ENCODE measurements around the gene OOEP.
"Not testable (repeated sequence)": the region's sequence is repeated elsewhere in the genome, so short reads cannot be mapped to it uniquely, and the experiment has no call there.

The OOEP gene

DNA sequence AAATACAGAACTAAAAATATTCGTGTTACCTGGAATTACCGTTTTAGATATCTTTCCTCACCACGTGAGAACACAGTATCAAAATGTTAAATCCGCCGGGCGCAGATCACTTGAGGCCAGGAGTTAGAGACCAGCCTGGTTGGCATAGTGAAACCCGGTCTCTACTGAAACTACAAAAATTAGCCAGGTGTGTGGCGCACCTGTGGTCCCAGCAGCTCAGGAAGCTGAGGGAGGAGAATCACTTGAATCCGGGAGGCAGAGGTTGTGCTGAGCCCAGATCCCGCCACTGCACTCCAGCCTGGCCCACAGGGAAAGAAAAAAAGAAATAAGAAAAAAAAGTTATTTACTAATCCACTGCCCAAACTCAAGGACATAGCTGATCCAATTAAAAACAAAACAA lies 20.2 kb upstream of the OOEP start:
- H3K9me3 ChIP-seq (ENCODE audit: control insufficient read depth in 1 of 2, low read length in 2 of 2): no peaks in the 10 kb centered on the region
- no peaks in the 10 kb centered on the region for H3K27me3 ChIP-seq (ENCODE audit: control insufficient read depth in 1 of 2, insufficient read depth in 2 of 2, low read length in 2 of 2)
- no peak overlapping the region for H3K4me3 ChIP-seq (ENCODE audit: low read depth in 1 of 2, low read length in 2 of 2)
- peaks cover 4 to 5% of the 10 kb centered on the region in 2 donors for H3K4me1 ChIP-seq (ENCODE audit: control insufficient read depth in 1 of 2, insufficient read depth in 2 of 2, low read length in 2 of 2)
- no peaks in the 10 kb centered on the region for H3K36me3 ChIP-seq (ENCODE audit: control insufficient read depth in 1 of 2, insufficient read depth in 2 of 2, low read length in 2 of 2)
- H3K9ac ChIP-seq (ENCODE audit: low read depth in 1 of 2, low read length in 2 of 2): no peak overlapping the region
- H3K27ac ChIP-seq (ENCODE audit: low read depth, low read length): no peak overlapping the region

GRCh38 chr6:73388800-73389512 lies 19.3 kb upstream of the OOEP start:
- H3K4me1 ChIP-seq (ENCODE audit: control insufficient read depth in 1 of 2, insufficient read depth in 2 of 2, low read length in 2 of 2): peaks cover 4 to 5% of the 10 kb centered on the region in 2 donors
- no peak overlapping the region for H3K27ac ChIP-seq (ENCODE audit: low read depth, low read length)
- H3K27me3 ChIP-seq (ENCODE audit: control insufficient read depth in 1 of 2, insufficient read depth in 2 of 2, low read length in 2 of 2): no peaks in the 10 kb centered on the region
- no peaks in the 10 kb centered on the region for H3K36me3 ChIP-seq (ENCODE audit: control insufficient read depth in 1 of 2, insufficient read depth in 2 of 2, low read length in 2 of 2)
- no peaks in the 10 kb centered on the region for H3K9me3 ChIP-seq (ENCODE audit: control insufficient read depth in 1 of 2, low read length in 2 of 2)
- H3K9ac ChIP-seq (ENCODE audit: low read depth in 1 of 2, low read length in 2 of 2): peak overlapping the region; percentile 70 to 85
- peak overlapping the region; percentile 82 to 86 for H3K4me3 ChIP-seq (ENCODE audit: low read depth in 1 of 2, low read length in 2 of 2)

GRCh38 chr6:73388433-73388799 lies 18.7 kb upstream of the OOEP start:
- peak overlapping the region; percentile 82 to 86 for H3K4me3 ChIP-seq (ENCODE audit: low read depth in 1 of 2, low read length in 2 of 2)
- H3K27ac ChIP-seq (ENCODE audit: low read depth, low read length): no peak overlapping the region
- peak overlapping the region; percentile 70 to 85 for H3K9ac ChIP-seq (ENCODE audit: low read depth in 1 of 2, low read length in 2 of 2)
- H3K9me3 ChIP-seq (ENCODE audit: control insufficient read depth in 1 of 2, low read length in 2 of 2): no peaks in the 10 kb centered on the region
- peaks cover 4 to 5% of the 10 kb centered on the region in 2 donors for H3K4me1 ChIP-seq (ENCODE audit: control insufficient read depth in 1 of 2, insufficient read depth in 2 of 2, low read length in 2 of 2)
- no peaks in the 10 kb centered on the region for H3K27me3 ChIP-seq (ENCODE audit: control insufficient read depth in 1 of 2, insufficient read depth in 2 of 2, low read length in 2 of 2)
- no peaks in the 10 kb centered on the region for H3K36me3 ChIP-seq (ENCODE audit: control insufficient read depth in 1 of 2, insufficient read depth in 2 of 2, low read length in 2 of 2)

DNA sequence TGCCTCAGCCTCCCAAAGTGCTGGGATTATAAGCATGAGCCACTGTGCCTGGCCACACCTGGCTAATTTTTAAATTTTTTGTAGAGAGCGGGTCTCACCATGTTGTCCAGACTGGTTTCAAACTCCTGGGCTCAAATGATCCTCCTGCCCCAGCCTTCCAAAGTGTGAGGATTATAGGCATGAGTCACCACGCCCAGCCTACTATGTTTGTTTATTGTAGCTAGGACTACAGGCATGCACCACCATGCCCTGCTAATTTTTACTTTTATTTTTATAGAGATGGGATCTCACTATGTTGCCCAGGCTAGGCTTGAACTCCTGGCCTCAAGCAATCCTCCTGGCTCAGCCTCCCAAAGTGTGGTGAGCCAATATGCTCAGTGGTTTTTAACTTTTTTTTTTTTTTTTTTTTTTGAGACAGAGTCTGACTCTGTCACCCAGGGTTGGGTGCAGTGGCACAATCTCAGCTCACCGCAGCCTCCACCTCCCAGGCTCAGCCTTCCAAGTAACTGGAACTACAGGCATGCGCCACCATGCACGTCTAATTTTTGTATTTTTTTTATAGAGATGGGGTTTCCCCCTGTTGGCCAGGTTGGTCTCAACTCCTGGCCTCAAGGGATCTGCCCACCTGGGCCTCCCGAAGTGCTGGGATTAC lies 12.9 kb upstream of the OOEP start:
- Histone ChIP-seq H3K9me3 (ENCODE audit: control insufficient read depth in 1 of 2, low read length in 2 of 2) (no peaks in the 10 kb centered on the region), H3K9ac (ENCODE audit: low read depth in 1 of 2, low read length in 2 of 2) (no peak overlapping the region), H3K27ac (ENCODE audit: low read depth, low read length) (no peak overlapping the region), H3K36me3 (ENCODE audit: control insufficient read depth in 1 of 2, insufficient read depth in 2 of 2, low read length in 2 of 2) (no peaks in the 10 kb centered on the region), H3K4me3 (ENCODE audit: low read depth in 1 of 2, low read length in 2 of 2) (no peak overlapping the region), H3K27me3 (ENCODE audit: control insufficient read depth in 1 of 2, insufficient read depth in 2 of 2, low read length in 2 of 2) (no peaks in the 10 kb centered on the region), H3K4me1 (ENCODE audit: control insufficient read depth in 1 of 2, insufficient read depth in 2 of 2, low read length in 2 of 2) (no peaks in the 10 kb centered on the region)

DNA sequence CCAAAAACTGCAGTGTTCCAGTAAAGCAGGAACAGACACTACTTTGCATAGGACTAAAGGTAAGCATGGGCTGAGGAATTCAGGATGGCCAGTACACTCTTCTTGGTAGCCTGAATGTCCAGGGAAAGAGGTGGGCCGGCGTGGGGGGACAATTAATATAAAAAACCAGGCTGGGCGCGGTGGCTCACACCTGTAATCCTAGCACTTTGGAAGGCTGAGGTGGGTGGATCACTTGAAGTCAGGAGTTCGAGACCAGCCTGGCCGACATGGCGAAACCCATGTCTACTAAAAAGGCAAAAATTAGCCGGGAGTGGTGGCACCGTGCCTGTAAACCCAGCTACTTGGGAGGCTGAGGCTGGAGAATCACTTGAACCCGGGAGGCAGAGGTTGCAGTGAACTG lies 11.8 kb upstream of the OOEP start:
- not testable (repeated sequence) for H3K36me3 ChIP-seq (ENCODE audit: control insufficient read depth in 1 of 2, insufficient read depth in 2 of 2, low read length in 2 of 2); H3K9me3 ChIP-seq (ENCODE audit: control insufficient read depth in 1 of 2, low read length in 2 of 2); H3K27me3 ChIP-seq (ENCODE audit: control insufficient read depth in 1 of 2, insufficient read depth in 2 of 2, low read length in 2 of 2); H3K4me3 ChIP-seq (ENCODE audit: low read depth in 1 of 2, low read length in 2 of 2); H3K27ac ChIP-seq (ENCODE audit: low read depth, low read length); H3K4me1 ChIP-seq (ENCODE audit: control insufficient read depth in 1 of 2, insufficient read depth in 2 of 2, low read length in 2 of 2); H3K9ac ChIP-seq (ENCODE audit: low read depth in 1 of 2, low read length in 2 of 2)

GRCh38 chr6:73377225-73377624 lies 7.5 kb upstream of the OOEP start:
- H3K4me1 ChIP-seq (ENCODE audit: control insufficient read depth in 1 of 2, insufficient read depth in 2 of 2, low read length in 2 of 2): no peaks in the 10 kb centered on the region
- peaks cover 0 to 4% of the 10 kb centered on the region in 2 donors for H3K9me3 ChIP-seq (ENCODE audit: control insufficient read depth in 1 of 2, low read length in 2 of 2)
- no peaks in the 10 kb centered on the region for H3K36me3 ChIP-seq (ENCODE audit: control insufficient read depth in 1 of 2, insufficient read depth in 2 of 2, low read length in 2 of 2)
- no peak overlapping the region for H3K4me3 ChIP-seq (ENCODE audit: low read depth in 1 of 2, low read length in 2 of 2)
- no peak overlapping the region for H3K27ac ChIP-seq (ENCODE audit: low read depth, low read length)
- H3K9ac ChIP-seq (ENCODE audit: low read depth in 1 of 2, low read length in 2 of 2): no peak overlapping the region
- no peaks in the 10 kb centered on the region for H3K27me3 ChIP-seq (ENCODE audit: control insufficient read depth in 1 of 2, insufficient read depth in 2 of 2, low read length in 2 of 2)

DNA sequence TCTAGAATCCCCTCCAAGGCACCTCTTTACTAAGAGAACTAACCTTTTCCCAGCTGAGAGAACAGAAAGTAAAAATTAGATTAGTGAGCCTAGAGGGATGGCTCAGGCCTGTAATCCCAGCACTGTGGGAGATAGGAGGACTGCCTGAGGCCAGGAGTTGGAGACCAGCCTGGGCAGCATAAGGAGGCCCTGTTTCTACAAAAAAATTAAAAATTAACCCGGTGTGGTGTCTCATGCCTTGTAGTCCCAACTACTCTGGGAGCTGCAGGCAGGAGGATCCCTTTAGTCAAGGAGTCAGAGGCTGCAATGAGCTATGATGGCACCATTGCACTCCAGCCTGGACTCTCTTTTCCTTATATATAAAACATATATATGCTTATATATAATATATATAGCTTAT lies 5.5 kb upstream of the OOEP start:
- no peaks in the 10 kb centered on the region for H3K36me3 ChIP-seq (ENCODE audit: control insufficient read depth in 1 of 2, insufficient read depth in 2 of 2, low read length in 2 of 2)
- no peaks in the 10 kb centered on the region for H3K27me3 ChIP-seq (ENCODE audit: control insufficient read depth in 1 of 2, insufficient read depth in 2 of 2, low read length in 2 of 2)
- H3K9me3 ChIP-seq (ENCODE audit: control insufficient read depth in 1 of 2, low read length in 2 of 2): peaks cover 0 to 9% of the 10 kb centered on the region in 2 donors
- no peak overlapping the region for H3K4me3 ChIP-seq (ENCODE audit: low read depth in 1 of 2, low read length in 2 of 2)
- no peak overlapping the region for H3K9ac ChIP-seq (ENCODE audit: low read depth in 1 of 2, low read length in 2 of 2)
- no peak overlapping the region for H3K27ac ChIP-seq (ENCODE audit: low read depth, low read length)
- H3K4me1 ChIP-seq (ENCODE audit: control insufficient read depth in 1 of 2, insufficient read depth in 2 of 2, low read length in 2 of 2): no peaks in the 10 kb centered on the region

DNA sequence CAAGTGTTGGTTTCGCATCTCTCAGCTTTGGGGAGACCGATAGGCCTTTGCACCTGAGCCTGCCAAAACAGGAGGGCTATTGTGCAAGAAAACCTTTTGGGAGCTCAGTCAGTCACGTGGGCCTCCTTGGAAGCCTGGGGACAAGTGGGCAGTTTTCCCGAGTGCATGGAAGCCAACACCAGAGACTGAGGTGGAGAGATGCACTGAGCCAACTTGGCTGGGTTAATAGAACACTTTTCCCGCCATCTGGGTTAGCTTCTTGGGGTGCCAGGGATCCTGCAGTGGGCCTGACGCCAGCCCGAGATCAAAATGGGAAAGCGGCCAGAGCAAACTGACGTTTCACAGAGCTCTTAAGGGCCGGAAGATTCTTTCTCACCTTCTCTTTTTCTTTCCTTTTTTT lies 2.8 kb upstream of the OOEP start:
- Histone ChIP-seq H3K9me3 (ENCODE audit: control insufficient read depth in 1 of 2, low read length in 2 of 2) (peaks cover 0 to 9% of the 10 kb centered on the region in 2 donors), H3K4me1 (ENCODE audit: control insufficient read depth in 1 of 2, insufficient read depth in 2 of 2, low read length in 2 of 2) (no peaks in the 10 kb centered on the region), H3K4me3 (ENCODE audit: low read depth in 1 of 2, low read length in 2 of 2) (no peak overlapping the region), H3K36me3 (ENCODE audit: control insufficient read depth in 1 of 2, insufficient read depth in 2 of 2, low read length in 2 of 2) (no peaks in the 10 kb centered on the region), H3K9ac (ENCODE audit: low read depth in 1 of 2, low read length in 2 of 2) (no peak overlapping the region), H3K27me3 (ENCODE audit: control insufficient read depth in 1 of 2, insufficient read depth in 2 of 2, low read length in 2 of 2) (no peaks in the 10 kb centered on the region), H3K27ac (ENCODE audit: low read depth, low read length) (no peak overlapping the region)

- H3K36me3 ChIP-seq (ENCODE audit: control insufficient read depth in 1 of 2, insufficient read depth in 2 of 2, low read length in 2 of 2): no peaks in the 10 kb centered on the region
- no peak overlapping the region for H3K4me3 ChIP-seq (ENCODE audit: low read depth in 1 of 2, low read length in 2 of 2)
- H3K9ac ChIP-seq (ENCODE audit: low read depth in 1 of 2, low read length in 2 of 2): no peak overlapping the region
- peaks cover 0 to 9% of the 10 kb centered on the region in 2 donors for H3K9me3 ChIP-seq (ENCODE audit: control insufficient read depth in 1 of 2, low read length in 2 of 2)
- H3K27ac ChIP-seq (ENCODE audit: low read depth, low read length): no peak overlapping the region
- no peaks in the 10 kb centered on the region for H3K27me3 ChIP-seq (ENCODE audit: control insufficient read depth in 1 of 2, insufficient read depth in 2 of 2, low read length in 2 of 2)
- no peaks in the 10 kb centered on the region for H3K4me1 ChIP-seq (ENCODE audit: control insufficient read depth in 1 of 2, insufficient read depth in 2 of 2, low read length in 2 of 2)
Observed at GRCh38 chr6:73371984-73372383, 2.3 kb upstream of the OOEP start.

- H3K4me1 ChIP-seq (ENCODE audit: control insufficient read depth in 1 of 2, insufficient read depth in 2 of 2, low read length in 2 of 2): no peaks in the 10 kb centered on the region
- no peak overlapping the region for H3K27ac ChIP-seq (ENCODE audit: low read depth, low read length)
- H3K4me3 ChIP-seq (ENCODE audit: low read depth in 1 of 2, low read length in 2 of 2): no peak overlapping the region
- H3K36me3 ChIP-seq (ENCODE audit: control insufficient read depth in 1 of 2, insufficient read depth in 2 of 2, low read length in 2 of 2): no peaks in the 10 kb centered on the region
- peaks cover 0 to 9% of the 10 kb centered on the region in 2 donors for H3K9me3 ChIP-seq (ENCODE audit: control insufficient read depth in 1 of 2, low read length in 2 of 2)
- no peak overlapping the region for H3K9ac ChIP-seq (ENCODE audit: low read depth in 1 of 2, low read length in 2 of 2)
- no peaks in the 10 kb centered on the region for H3K27me3 ChIP-seq (ENCODE audit: control insufficient read depth in 1 of 2, insufficient read depth in 2 of 2, low read length in 2 of 2)
Observed at GRCh38 chr6:73369157-73369556, 540 bp downstream of the OOEP start.
